G401 (cell line): ENCODE measurements around the gene ANKRD33B. TPM values are rescaled to one million over a fixed set of nuclear protein-coding genes. Genes with fewer than 3 reads are reported as not detected.
"Not testable (repeated sequence)": the region's sequence is repeated elsewhere in the genome, so short reads cannot be mapped to it uniquely, and the experiment has no call there.

Experiments used
- DNase-seq: peaks from one replicate; pipeline ENCODE4 v3.0.0-alpha.2; 2015; ENCODE audit warnings: low spot score
- in situ Hi-C: cut with HindIII; loops from 2 replicates; pipeline ENCODE4 v1.10.0; 2016; ENCODE audit warnings: low sequenced_read_pairs, mixed read lengths
- total RNA-seq: library from RNA; depleted of rRNA; stranded (reverse); fragments of >200 nt; shearing (Covaris generic); gene quantifications from 2 replicates; pipeline ENCODE4 v1.2.3, GENCODE V29; 2014

ANKRD33B gene
- total RNA-seq, 1 experiment from 2014 or later = 7.4 TPM

DNA sequence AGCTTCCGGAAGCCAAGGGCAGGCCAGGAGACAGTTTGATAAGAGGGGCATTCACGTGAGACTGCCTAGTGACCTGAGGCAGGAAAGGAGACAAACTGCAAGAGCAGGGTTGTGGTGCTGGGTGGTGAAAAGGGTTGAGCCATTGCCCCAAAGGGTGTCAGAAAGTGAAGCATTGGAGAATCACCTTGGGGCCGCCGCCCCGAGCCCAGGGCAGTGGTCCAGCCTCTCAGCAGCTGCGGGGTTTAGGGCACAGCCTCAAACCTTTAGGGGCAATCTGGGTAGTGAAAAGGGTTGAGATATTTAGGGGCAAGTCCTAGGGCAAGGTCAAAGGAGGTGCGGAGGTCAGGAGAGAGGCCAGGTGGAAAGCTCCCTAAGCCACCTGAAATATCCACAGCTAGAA, 10.4 kb upstream of the ANKRD33B start:
- in situ Hi-C loops = loop anchor here (5.0 kb wide), 1 partner anchor 74 kb away; no protein-coding TSS in a partner anchor
- DNase-seq = no peak

DNA sequence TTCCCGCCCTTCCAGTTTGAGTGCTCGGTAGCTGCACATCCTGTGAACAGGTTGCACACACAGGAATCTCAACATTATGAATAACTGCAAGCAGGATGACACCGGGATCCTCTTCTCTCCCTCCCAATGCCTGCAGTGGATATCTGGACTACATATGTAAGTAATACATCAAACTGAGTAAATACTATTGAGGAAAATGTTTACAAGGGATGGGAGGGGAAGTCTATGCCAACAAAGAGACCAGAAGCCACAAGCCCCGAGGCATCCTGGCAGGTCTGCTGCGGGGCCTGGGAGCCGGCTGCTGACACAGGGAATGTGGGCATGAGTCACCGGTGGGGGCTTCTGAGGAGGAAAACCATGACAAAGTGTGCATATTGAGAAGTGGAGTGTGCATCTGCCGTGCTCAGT, 8.6 kb upstream of the ANKRD33B start:
- DNase-seq = no peak
- in situ Hi-C loops = no loop called here

GRCh38 chr5:10556289-10556807, 7.5 kb upstream of the ANKRD33B start:
- in situ Hi-C loops = no loop called here
- no peak for DNase-seq

DNA sequence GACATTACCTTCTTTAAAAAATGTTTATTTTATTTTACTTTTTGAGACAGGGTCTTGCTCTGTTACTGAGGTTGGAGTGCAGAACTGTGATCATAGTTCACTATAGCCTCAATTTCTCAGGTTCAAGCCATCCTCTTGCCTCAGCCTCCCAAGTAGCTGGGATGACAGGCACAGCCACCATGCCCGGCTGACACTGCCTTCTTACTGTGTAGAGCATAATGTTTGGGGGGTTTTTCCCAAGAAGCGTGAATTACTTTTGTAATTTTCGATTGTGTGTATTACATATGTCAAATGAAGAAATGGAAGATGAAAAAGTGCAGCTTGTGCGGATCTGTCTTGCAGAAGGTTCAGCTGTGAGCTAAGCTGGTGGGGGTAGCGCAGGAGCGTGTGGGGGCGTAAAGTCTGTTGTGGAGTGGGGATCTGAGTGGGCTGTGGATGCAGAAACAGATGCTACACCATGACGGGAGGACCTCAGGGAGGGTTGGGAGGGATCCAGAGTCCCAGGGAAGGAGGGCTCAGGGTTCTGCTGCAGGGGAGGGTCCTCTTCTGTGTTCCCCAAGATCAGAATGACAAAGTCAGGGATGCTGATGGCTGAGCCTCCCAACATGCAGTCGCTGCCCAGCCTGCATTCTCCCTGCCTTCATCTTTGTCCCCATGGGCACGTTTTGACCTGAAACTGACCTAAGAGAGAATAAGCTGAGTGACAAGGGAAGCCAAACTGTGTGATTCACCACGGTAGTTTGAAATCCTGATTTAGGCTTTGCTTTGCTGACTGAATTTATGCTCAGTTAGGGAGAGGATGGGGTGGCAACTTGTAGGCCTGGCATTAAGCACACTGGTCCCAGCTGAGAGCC, 6.8 kb upstream of the ANKRD33B start:
- in situ Hi-C loops = no loop called here
- DNase-seq = no peak

DNA sequence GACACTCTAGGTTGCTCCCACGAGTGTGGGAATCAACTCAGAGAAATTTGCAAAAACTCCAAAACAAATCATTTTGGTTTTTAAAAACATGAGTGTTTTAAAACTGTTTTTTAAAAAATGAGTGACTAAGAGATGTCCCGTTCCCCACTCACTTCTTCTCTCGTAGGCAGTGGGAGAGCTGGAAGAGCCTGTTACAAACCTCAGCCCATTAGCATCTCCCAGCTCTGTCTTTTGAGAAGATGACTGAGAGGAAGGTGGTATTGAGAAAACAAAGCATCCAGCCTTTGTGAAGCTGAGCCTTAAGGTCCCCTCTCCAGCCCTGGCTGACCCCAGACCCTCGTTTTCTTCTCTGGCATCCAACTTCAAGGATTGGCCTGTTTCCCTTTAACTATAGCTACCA, 4.7 kb upstream of the ANKRD33B start:
- no peak for DNase-seq
- in situ Hi-C loops = no loop called here

DNA sequence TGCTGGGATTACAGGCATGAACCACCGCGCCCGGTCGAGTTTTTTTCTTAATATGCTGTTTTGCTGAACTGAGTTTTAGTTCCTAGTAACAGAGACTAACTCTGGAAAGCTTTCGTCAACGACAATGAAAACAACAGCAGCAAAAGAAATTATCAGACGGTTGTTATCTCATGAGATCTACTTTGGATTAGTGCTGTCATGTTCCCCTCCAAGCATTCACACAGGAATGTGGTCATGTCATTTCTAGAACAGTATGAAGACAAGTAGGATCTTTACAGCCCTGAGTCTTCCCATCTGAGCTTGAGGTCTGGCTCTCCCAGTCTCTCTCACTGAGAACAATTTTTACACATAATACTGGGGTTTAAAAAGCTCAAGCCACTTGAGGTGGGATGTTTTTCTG, 4.0 kb upstream of the ANKRD33B start:
- in situ Hi-C loops = no loop called here

GRCh38 chr5:10562201-10563109, 1.4 kb upstream of the ANKRD33B start:
- in situ Hi-C loops = no loop called here

More for the DNA sequence above, 4.0 kb upstream of the ANKRD33B start:
- DNase-seq = no peak

DNA sequence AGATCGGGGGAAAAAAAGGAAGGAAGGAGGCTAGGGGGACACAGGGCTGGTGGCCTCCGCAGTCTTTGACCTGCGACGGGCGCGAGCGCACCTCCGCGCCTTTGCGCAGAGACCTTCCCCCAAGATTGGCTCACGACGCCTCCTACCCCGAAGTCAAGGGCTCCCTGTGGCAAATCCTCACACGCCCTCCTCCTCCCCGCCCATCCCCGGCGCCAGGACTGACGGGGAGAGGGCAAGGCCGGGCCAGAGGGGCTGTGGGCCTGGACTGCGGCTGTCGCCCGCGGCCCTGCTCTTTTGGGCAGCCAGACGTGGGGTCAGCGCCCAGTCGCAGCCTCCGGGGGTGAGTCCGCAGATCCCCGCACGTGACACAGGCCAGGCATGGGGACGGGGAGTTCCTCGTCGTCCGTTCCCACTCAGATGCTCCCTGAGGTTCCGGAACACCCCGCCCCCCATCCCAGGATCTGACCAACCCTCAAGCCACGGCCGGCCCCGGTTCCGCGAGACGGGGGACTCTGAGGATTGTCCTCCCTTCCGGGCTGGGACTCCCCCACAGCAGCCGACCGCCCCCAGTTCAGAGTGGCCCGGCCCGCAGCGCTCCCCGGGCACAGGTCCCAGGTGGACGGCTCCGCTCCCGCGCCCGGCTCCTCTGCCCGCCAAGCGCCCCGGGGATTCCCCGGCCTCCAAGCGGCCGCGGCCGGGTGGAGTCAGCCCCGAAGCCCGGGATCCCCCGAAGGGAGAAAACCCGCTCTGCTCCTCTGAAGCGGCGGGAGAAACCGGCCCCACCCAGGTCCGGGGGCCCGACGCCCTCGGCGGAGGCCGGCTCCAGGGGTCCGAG, 543 bp upstream of the ANKRD33B start:
- no peak for DNase-seq
- in situ Hi-C loops = no loop called here

More at GRCh38 chr5:10562201-10563109, 1.4 kb upstream of the ANKRD33B start:
- no peak for DNase-seq

GRCh38 chr5:10564838-10565784, 1.2 kb downstream of the ANKRD33B start:
- DNase-seq = no peak
- in situ Hi-C loops = loop anchor here (5.0 kb wide), 1 partner anchor 42 kb away; no protein-coding TSS in a partner anchor

DNA sequence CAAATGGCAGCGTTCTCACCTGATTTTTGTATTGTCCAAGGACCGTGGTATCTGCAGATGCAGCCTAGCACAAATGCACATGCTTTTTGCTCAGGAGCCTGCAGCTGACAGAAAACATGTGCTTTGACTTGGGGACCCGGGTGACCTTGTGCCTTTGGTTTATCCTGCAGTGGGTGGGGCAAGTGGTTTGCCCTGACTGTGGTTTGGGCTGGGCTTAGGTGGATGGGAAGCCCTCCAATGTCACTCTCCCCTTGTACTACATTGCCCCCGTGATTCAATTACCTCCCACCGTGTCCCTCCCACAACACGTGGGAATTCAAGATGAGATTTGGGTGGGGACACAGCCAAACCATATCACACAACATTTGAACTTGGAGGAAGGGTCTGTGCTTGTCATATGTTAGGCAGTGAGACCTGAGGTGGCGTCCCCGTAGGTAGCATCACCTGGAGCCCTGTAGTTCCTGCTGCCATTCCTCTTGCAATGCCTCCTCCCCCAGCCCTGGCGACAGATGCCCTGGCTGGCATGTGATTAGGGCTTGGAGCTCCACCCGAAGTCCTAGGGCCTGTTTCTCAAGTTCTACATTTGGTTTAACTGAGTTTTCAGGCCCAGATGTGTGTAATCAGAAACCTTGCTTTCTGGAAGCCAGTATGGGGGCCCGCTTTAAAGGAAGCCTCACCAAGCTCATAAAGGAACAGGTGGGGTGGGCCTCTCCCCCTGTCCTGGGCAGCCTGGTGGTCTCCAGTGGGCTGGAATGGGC, 2.1 kb downstream of the ANKRD33B start:
- DNase-seq = no peak
- in situ Hi-C loops = loop anchor here (5.0 kb wide), 1 partner anchor 41 kb away; no protein-coding TSS in a partner anchor

- DNase-seq = no peak
- in situ Hi-C loops = loop anchor here (5.0 kb wide), 1 partner anchor 41 kb away; no protein-coding TSS in a partner anchor
These were observed 2.7 kb downstream of the ANKRD33B start for GRCh38 chr5:10566543-10567068.

DNA sequence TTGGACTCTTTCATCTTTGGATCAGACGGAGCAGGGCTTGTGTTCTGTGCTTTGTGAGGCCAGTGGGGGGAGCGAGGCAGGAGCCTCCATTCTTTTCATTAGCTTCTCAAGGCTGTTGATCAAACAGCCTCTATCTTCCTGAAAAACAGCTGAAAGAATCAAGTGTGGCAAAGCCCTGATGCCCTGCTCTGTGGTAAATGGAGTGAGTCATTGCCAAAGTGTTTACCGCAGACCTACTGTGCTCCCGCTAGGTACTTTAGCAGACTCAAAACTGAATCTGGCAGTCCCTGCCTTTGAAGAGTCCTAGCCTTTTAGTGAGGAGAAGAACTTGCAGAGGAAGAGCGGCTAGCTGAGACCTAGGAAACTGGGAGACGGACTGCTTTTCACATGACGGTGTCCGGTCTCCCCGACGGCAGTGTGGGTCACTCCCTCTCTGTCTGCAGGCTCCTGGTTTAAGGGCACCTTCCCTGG, 3.3 kb downstream of the ANKRD33B start:
- no peak for DNase-seq

GRCh38 chr5:10567781-10568321, 4.0 kb downstream of the ANKRD33B start:
- in situ Hi-C loops = loop anchor here (5.0 kb wide), 1 partner anchor 39 kb away; no protein-coding TSS in a partner anchor
- DNase-seq = no peak

More for the DNA sequence above, 3.3 kb downstream of the ANKRD33B start:
- in situ Hi-C loops = loop anchor here (5.0 kb wide), 1 partner anchor 40 kb away; no protein-coding TSS in a partner anchor

DNA sequence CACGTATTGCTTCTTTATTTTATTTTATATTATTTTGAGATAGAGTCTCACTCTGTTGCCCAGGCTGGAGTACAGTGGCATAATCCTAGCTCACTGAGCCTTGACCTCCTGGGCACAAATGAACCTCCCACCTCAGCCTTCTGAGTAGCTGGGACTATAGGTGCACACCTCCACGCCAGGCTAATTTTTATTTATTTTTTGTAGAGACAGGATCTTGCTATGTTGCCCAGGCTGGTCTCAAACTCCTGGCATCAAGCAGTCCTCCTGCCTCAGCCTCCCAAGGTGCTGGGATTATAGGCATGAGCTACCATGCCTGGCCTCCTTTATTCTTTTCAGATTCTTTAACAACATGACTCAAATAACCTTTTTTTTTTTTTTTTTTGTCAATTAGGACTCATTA, 6.7 kb downstream of the ANKRD33B start:
- DNase-seq, in situ Hi-C loops: not testable (repeated sequence)

DNA sequence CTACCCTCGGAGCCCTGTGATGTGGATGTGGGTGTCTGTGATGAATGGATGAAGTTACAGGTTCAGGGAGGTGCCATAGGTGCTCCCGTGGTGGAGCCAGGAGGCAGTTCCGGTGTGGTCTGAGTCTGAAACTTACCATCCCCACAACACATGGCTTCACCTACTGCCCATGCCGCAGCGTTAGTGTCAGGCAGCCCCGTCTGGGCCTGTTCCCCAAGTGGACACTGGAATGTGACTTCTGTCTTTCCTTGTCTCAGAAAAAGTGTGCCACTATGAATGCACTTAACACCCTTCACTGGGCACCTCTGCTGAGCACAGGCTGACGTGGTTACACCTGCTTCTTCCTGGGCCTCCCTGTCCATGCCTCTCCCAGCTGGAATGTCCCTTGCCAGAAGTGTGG, 8.6 kb downstream of the ANKRD33B start:
- no peak for DNase-seq
- in situ Hi-C loops = no loop called here

DNA sequence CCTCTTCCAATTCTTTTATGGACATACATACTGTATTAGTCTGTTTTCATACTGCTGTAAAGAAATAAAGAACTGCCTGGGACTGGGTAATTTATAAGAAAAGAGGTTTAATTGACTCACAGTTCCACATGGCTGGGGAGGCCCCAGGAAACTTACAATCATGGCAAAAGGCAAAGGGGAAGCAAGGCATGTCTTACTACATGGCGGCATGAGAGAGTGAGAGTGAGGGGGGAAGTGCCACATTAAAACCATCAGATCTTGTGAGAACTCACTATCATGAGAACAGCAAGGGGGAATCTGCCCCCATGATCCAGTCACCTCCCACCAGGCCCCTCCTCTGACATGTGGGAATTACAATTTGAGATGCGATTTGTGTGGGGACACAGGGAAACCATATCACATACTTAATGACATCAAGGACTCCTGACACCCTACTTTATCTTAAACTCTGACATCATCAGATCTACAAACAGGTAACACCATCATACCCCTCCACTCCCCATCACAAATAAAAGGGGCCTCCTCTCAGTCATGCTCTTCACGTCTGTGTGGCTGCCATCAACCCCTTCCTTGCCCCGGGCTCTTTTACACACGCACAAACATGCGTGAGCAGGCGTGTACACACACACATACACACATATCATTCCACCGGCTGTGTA, 9.7 kb downstream of the ANKRD33B start:
- DNase-seq = no peak
- in situ Hi-C loops = no loop called here
